HepG2 (cell line): Measurements from ENCODE around the gene NUDT16. TPM values are rescaled to one million over a fixed set of nuclear protein-coding genes. Genes with fewer than 3 reads are reported as not detected.

Source experiments
- ASH2L ChIP-seq: fragments of 300-600, 200-600 bp; sonication (generic); IDR thresholded peaks from 2 replicates; pipeline ENCODE4 v1.7.0; 2017; ENCODE audit warnings: low read depth, mild to moderate bottlenecking, moderate library complexity, mixed read lengths, low read length; ENCODE audit not compliant: insufficient read length
- BRD4 ChIP-seq: sonication (generic); formaldehyde crosslinking; IDR thresholded peaks from 2 replicates; pipeline ENCODE4 v1.4.0; 2020; ENCODE audit warnings: missing genetic modification reagents
- ETV6 ChIP-seq: sonication (generic); formaldehyde crosslinking; conservative IDR thresholded peaks from 2 replicates; pipeline ENCODE4 v1.4.0; 2020; ENCODE audit warnings: missing genetic modification reagents
- GATA4 ChIP-seq: sonication (generic); IDR thresholded peaks from 2 replicates; pipeline ENCODE4 v1.6.1; 2016; ENCODE audit warnings: antibody characterized with exemption, low read depth, borderline replicate concordance
- MAF1 ChIP-seq: sonication (generic); formaldehyde crosslinking; IDR thresholded peaks from 2 replicates; pipeline ENCODE4 v1.5.0; 2020; ENCODE audit warnings: missing genetic modification reagents, borderline replicate concordance
- MYNN ChIP-seq: sonication (generic); formaldehyde crosslinking; IDR thresholded peaks from 2 replicates; pipeline ENCODE4 v1.4.0; 2020; ENCODE audit warnings: mild to moderate bottlenecking, low read depth, missing genetic modification reagents
- PTBP1 ChIP-seq: fragments of 200-400 bp; formaldehyde crosslinking; IDR thresholded peaks from 2 replicates; pipeline ENCODE4 v1.6.1; 2018; ENCODE audit warnings: low read length, low read depth; ENCODE audit not compliant: poor library complexity, severe bottlenecking
- RAD21 ChIP-seq: fragments of 450-650 bp; formaldehyde crosslinking; IDR thresholded peaks from 2 replicates; pipeline ENCODE4 v1.5.0; 2020; ENCODE audit warnings: mild to moderate bottlenecking
- RARA ChIP-seq: IDR thresholded peaks from 2 replicates; pipeline ENCODE4 v1.6.1; 2016; ENCODE audit warnings: missing genetic modification reagents, missing compliant biosample characterization
- RXRA ChIP-seq: sonication (generic); formaldehyde crosslinking; IDR thresholded peaks from 2 replicates; pipeline ENCODE4 v1.5.1; 2020; ENCODE audit warnings: missing genetic modification reagents
- TGIF2 ChIP-seq: IDR thresholded peaks from 2 replicates; pipeline ENCODE4 v1.6.1; 2016; ENCODE audit warnings: control low read depth, missing compliant biosample characterization
- ZBTB34 ChIP-seq: sonication (generic); formaldehyde crosslinking; IDR thresholded peaks from 2 replicates; pipeline ENCODE4 v1.8.0; 2022; ENCODE audit warnings: mild to moderate bottlenecking, missing genetic modification reagents
- ZBTB42 ChIP-seq: sonication (generic); formaldehyde crosslinking; IDR thresholded peaks from 2 replicates; pipeline ENCODE4 v1.5.0; 2020; ENCODE audit warnings: mild to moderate bottlenecking, missing genetic modification reagents
- ZFP1 ChIP-seq: IDR thresholded peaks from 2 replicates; pipeline ENCODE4 v1.6.1; 2016
- ZFP62 ChIP-seq: sonication (generic); formaldehyde crosslinking; IDR thresholded peaks from 2 replicates; pipeline ENCODE4 v1.4.0; 2020; ENCODE audit warnings: missing genetic modification reagents
- ZNF101 ChIP-seq: sonication (generic); formaldehyde crosslinking; IDR thresholded peaks from 2 replicates; pipeline ENCODE4 v1.4.0; 2020; ENCODE audit warnings: mild to moderate bottlenecking, low read depth, missing genetic modification reagents, borderline replicate concordance
- ZNF296 ChIP-seq: sonication (generic); formaldehyde crosslinking; conservative IDR thresholded peaks from 2 replicates; pipeline ENCODE4 v1.5.0; 2020; ENCODE audit warnings: mild to moderate bottlenecking, missing genetic modification reagents
- ZNF407 ChIP-seq: sonication (generic); formaldehyde crosslinking; IDR thresholded peaks from one replicate; pipeline ENCODE4 v1.5.1; 2020; ENCODE audit warnings: mild to moderate bottlenecking, missing genetic modification reagents; ENCODE audit errors: not compliant biosample characterization
- ZNF510 ChIP-seq: sonication (generic); formaldehyde crosslinking; IDR thresholded peaks from 2 replicates; pipeline ENCODE4 v1.4.0; 2020; ENCODE audit warnings: low read depth, mild to moderate bottlenecking, missing genetic modification reagents
- ZNF749 ChIP-seq: sonication (generic); formaldehyde crosslinking; IDR thresholded peaks from 2 replicates; pipeline ENCODE4 v1.8.0; 2022; ENCODE audit warnings: mild to moderate bottlenecking, missing genetic modification reagents, moderate library complexity, borderline replicate concordance
- ZNF777 ChIP-seq: sonication (generic); formaldehyde crosslinking; IDR thresholded peaks from 2 replicates; pipeline ENCODE4 v1.4.0; 2020; ENCODE audit warnings: missing genetic modification reagents
- polyA plus RNA-seq, 8 experiments: library from polyadenylated mRNA; depleted of rRNA in 3 of 8; stranded (reverse) in 7 of 8; unstranded in 1 of 8; fragments of >200 nt; fragmentation: Illumina TruSeq in 4 of 8; extraction: Trizol in 4 of 8; gene quantifications; 2 replicates each; pipeline versions ENCODE4 v1.2.1 to v1.2.3, GENCODE V29; 2011 to 2016; ENCODE audit warnings: low read depth in 4 of 8, missing spikeins in 1 of 8, mixed read lengths in 1 of 8; ENCODE audit not compliant: insufficient read depth in 1 of 8
- total RNA-seq, 5 experiments: library from RNA; depleted of rRNA; stranded (reverse); fragments of >200 nt; fragmentation: Illumina TruSeq; extraction: Trizol; gene quantifications; 2 replicates each; pipeline ENCODE4 v1.2.3, GENCODE V29; 2016; ENCODE audit warnings: low read depth in 1 of 5

Gene NUDT16
- total and polyA plus RNA-seq, 2 of the 13 experiments (the other 11 are each of a cell fraction or from before 2014, with no cell fraction given) = 5.4 to 14.8 TPM

GRCh38 chr3:131381445-131382291 is at the start of gene NUDT16 (continued):
- TF ChIP-seq ASH2L (peak; percentile 59), BRD4 (peak; percentile 80), ZNF407 (peak; percentile 65), ZFP62 (CRISPR knock-in tag) (no peak), RAD21 (CRISPR knock-in tag) (peak; percentile 40; the same call in 1 of the 2 replicates), ZNF510 (CRISPR knock-in tag) (no peak; the same call in 1 of the 2 replicates), RARA (no peak), ZFP1 (CRISPR knock-in tag) (no peak), PTBP1 (no peak), ZNF101 (CRISPR knock-in tag) (no peak), GATA4 (0 out of 2 replicates have a peak, but pooled peaks have one; percentile 46), ETV6 (CRISPR knock-in tag) (0 out of 2 replicates have a peak, but pooled peaks have one; percentile 20), ZNF749 (CRISPR knock-in tag) (peak; percentile 79; the same call in 1 of the 2 replicates), ZBTB34 (CRISPR knock-in tag) (no peak; the same call in 1 of the 2 replicates), ZBTB42 (0 out of 2 replicates have a peak, but pooled peaks have one; percentile 48), ZNF777 (CRISPR knock-in tag) (peak; percentile 67), RXRA (no peak; the same call in 1 of the 2 replicates), TGIF2 (no peak), MYNN (CRISPR knock-in tag) (0 out of 2 replicates have a peak, but pooled peaks have one; percentile 44), ZNF296 (CRISPR knock-in tag) (no peak), MAF1 (0 out of 2 replicates have a peak, but pooled peaks have one; percentile 54)
